RWPE2 (cell line): ENCODE measurements around the gene TCTN1.

Experiments used
- ATAC-seq: fragments of 200-7000 bp; cut with Tn5 transposase; 3 replicates; pipeline ENCODE4 v1.9.1; 2021; ENCODE audit warnings: low read depth
- DNase-seq: peaks from one replicate; pipeline ENCODE4 v3.0.0-alpha.2; 2020; ENCODE audit warnings: low spot score
- H3K27ac ChIP-seq: fragments of 450-650 bp; 2 replicates; pipeline ENCODE4 v1.5.1; 2017; ENCODE audit warnings: mild to moderate bottlenecking; ENCODE audit not compliant: poor library complexity, severe bottlenecking
- H3K27me3 ChIP-seq: fragments of 250-450 bp; sonication (Bioruptor Pico); 2 replicates; pipeline ENCODE4 v1.5.1; 2021; ENCODE audit warnings: mild to moderate bottlenecking, moderate library complexity; ENCODE audit not compliant: insufficient read depth, poor library complexity, severe bottlenecking
- H3K36me3 ChIP-seq: fragments of 250-450 bp; sonication (Bioruptor Pico); 2 replicates; pipeline ENCODE4 v1.5.1; 2020; ENCODE audit warnings: low read depth, mild to moderate bottlenecking, moderate library complexity
- H3K4me1 ChIP-seq: fragments of 250-450 bp; sonication (Bioruptor Pico); 2 replicates; pipeline ENCODE4 v1.5.1; 2021; ENCODE audit warnings: mild to moderate bottlenecking, moderate library complexity; ENCODE audit not compliant: insufficient read depth, poor library complexity, severe bottlenecking
- H3K4me3 ChIP-seq: fragments of 250-450 bp; sonication (Bioruptor Pico); 2 replicates; pipeline ENCODE4 v1.5.1; 2021; ENCODE audit warnings: mild to moderate bottlenecking, moderate library complexity; ENCODE audit not compliant: severe bottlenecking
- H3K9me3 ChIP-seq: fragments of 250-450 bp; sonication (Bioruptor Pico); 2 replicates; pipeline ENCODE4 v1.5.1; 2021; ENCODE audit warnings: mild to moderate bottlenecking, moderate library complexity; ENCODE audit not compliant: severe bottlenecking
- TF ChIP-seq, protein P1 (sequence below): fragments of 450-650 bp; IDR thresholded peaks from one replicate; pipeline ENCODE4 v1.5.1; 2017; ENCODE audit warnings: mild to moderate bottlenecking, moderate library complexity; ENCODE audit not compliant: poor library complexity, severe bottlenecking

TCTN1 gene

DNA sequence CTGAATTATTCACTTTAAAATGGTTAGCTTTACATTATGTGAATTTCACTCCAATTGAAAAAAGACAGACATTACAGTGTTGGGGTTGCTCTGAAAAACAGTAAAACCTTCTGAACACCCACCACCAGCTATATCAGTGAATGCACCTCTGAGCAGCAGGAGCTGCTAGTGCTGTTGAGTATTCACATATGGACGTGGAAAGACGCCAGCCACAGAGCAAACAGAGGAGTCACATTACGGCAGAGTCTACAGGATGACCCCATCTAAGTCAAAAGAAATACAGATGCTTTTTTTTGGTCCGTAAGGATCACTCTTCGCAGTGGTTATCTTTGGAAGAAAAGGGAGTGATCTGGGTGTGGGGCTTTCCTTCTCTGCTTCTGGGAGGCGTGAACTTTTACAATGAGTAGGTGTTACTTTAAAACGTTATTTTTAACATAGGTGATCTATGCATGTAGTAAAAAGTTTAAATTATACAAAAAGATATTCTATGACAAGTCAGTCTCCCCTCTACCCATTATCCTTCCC is 70.4 kb downstream of the TCTN1 start:
- TF ChIP-seq, protein P1, sequence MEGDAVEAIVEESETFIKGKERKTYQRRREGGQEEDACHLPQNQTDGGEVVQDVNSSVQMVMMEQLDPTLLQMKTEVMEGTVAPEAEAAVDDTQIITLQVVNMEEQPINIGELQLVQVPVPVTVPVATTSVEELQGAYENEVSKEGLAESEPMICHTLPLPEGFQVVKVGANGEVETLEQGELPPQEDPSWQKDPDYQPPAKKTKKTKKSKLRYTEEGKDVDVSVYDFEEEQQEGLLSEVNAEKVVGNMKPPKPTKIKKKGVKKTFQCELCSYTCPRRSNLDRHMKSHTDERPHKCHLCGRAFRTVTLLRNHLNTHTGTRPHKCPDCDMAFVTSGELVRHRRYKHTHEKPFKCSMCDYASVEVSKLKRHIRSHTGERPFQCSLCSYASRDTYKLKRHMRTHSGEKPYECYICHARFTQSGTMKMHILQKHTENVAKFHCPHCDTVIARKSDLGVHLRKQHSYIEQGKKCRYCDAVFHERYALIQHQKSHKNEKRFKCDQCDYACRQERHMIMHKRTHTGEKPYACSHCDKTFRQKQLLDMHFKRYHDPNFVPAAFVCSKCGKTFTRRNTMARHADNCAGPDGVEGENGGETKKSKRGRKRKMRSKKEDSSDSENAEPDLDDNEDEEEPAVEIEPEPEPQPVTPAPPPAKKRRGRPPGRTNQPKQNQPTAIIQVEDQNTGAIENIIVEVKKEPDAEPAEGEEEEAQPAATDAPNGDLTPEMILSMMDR, result no peak
- Histone ChIP-seq H3K4me3 (no peak overlapping the region), H3K9me3 (no peaks in the 10 kb centered on the region), H3K27me3 (peaks cover 13% of the 10 kb centered on the region), H3K36me3 (no peaks in the 10 kb centered on the region), H3K4me1 (no peaks in the 10 kb centered on the region), H3K27ac (no peak overlapping the region)
- ATAC-seq, result no peak
- no peak for DNase-seq

DNA sequence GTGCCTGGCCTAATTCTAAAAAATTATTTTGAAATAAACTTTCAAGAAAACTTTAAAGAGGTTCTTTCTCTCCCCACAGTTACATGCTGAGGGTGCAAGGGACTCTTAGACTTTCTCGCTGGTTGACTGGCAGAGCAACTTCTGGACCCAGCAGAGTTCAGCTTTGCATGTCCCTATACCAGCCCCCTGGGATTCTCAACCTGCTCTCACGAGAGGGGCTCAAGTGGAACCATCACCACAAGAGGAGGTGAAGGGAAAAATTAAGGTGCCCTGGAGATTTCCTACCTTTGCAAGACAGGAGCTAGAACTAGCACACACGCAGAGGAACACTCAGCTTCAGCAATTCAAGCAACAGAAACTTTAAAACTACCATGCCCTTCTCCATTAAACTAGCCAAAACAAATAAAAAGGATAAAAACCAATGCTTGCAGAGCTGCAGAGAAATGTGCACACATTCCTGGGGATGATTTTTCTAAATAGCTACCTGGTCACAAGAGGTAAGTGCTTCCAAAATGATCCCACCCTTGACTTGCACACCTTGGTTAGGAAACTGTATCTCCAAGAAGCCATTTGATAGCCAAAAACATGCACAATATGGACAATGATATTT is 72.5 kb downstream of the TCTN1 start:
- Histone ChIP-seq H3K4me1 (no peaks in the 10 kb centered on the region), H3K27me3 (peaks cover 13% of the 10 kb centered on the region), H3K9me3 (no peaks in the 10 kb centered on the region), H3K27ac (no peak overlapping the region), H3K4me3 (no peak overlapping the region), H3K36me3 (no peaks in the 10 kb centered on the region)
- DNase-seq, result no peak
- TF ChIP-seq, protein P1, result no peak
- ATAC-seq, result no peak

DNA sequence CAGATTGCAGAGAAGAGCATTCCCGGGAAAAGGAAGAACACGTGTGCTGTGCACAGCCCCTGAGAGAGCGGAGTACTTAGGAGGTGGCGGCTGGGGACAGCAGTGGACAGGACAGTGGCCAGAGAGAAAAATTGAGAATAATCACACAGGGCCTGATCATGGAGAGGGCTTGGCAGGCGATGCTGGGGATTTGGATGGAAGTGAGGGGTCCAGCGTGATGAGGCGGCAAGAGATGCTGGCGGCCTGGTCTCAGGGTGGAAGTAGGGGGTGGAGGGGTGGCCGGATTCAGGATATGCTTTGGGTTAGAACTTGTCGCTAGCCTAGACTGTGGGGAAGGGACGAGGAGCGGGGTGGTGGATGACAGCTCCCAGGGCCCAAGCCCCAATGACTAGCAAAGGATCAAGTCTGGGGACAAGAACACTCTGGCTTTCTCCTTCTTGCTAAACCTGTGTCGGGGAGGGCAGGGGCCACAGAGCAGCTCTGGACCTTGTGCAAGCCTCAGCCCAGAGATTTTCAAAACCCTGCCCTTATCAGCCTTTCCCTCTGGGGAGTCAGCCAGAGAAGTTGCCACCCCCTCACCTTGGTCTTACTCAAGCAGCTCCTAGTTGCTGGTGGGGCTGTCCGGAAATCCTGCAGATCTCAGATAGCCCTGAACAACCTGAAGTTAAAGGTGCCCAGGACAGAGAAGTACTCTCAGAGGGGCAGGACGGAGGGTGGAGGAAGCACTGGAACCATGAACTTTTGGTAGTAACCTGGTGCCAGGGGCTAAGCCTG is 73.7 kb downstream of the TCTN1 start:
- Histone ChIP-seq H3K9me3 (no peaks in the 10 kb centered on the region), H3K27me3 (peaks cover 13% of the 10 kb centered on the region), H3K4me1 (no peaks in the 10 kb centered on the region), H3K36me3 (no peaks in the 10 kb centered on the region), H3K27ac (no peak overlapping the region), H3K4me3 (no peak overlapping the region)
- DNase-seq (no peak), ATAC-seq (no peak)
- TF ChIP-seq, protein P1, result no peak

DNA sequence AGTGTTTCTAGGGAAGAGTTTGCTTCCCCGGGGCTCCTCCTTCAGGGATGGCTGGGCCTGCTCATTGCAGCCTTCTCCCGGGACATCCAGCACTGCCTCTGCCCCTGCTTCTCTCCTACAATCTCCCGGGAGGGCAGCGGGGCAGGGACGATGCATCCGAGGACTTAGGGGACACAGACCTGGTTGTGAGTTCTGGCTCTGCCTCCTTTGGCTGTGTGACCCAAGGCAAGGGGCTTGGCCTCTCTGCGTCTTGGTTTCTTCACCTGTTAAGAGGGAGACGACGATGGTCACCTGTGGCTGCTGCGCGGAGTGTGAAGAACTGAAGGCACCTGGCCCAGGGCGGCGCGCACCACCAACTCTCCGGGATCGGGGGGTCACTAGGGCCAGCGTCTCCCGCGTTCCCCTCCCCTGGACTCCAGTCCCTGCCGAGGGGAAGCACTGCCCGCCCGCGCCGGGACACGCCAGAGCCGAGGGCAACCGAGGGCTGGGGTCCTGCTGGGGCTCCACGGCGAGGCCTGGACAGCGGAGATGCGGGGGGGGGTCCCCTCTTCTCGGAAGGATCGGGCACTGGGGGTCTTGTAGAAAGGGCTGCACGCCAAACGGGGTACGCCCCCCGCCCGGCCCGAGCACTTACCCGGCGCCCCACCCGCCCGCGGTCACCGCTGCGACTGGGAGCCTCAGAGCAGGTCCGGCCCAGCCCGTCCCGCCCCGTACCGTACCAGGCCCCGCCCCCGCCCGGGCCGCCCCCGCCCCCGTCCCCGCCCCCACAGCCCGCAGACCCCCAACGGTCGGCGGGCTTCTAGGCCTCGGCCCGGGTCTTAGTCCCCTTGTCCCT is 74.7 kb downstream of the TCTN1 start, which contains the start of gene HVCN1:
Gene HVCN1, minus strand, starts transcription at position 670 of the 835 bp plus-strand sequence. CDS start 5,870 bp downstream, outside the sequence.
- Histone ChIP-seq H3K27ac (no peak within 1 kb of the TSS), H3K27me3 (peaks cover 13% of the 10 kb centered on the region), H3K9me3 (no peaks in the 10 kb centered on the region), H3K36me3 (no peaks in the 10 kb centered on the region), H3K4me3 (peak within 1 kb of the TSS; percentile 30), H3K4me1 (no peaks in the 10 kb centered on the region)
- DNase-seq (no peak), ATAC-seq (peak; percentile 75)
- TF ChIP-seq, protein P1, result no peak
